Measurements from ENCODE around the gene SEMA3A.

GRCh38 chr7:84108119-84108518 is 86.5 kb downstream of the SEMA3A start:
- TF ChIP-seq CTCF (IDR thresholded peaks at IDR 0.05) (no peak), POLR2A (IDR thresholded peaks at IDR 0.05) (no peak)

Measured in heart left ventricle (tissue), 13 donors.